HepG2 (cell line): ENCODE results near the gene FRS2. TPM values are rescaled to one million over a fixed set of nuclear protein-coding genes. Genes with fewer than 3 reads are reported as not detected.

Source experiments
- ATAC-seq: fragments of 200-7000 bp; cut with Tn5 transposase; 3 replicates; pipeline ENCODE4 v1.9.1; 2020; ENCODE audit warnings: mild to moderate bottlenecking, moderate library complexity
- BruUV-seq: library from RNA; stranded (reverse); fragments of 400-500 nt; replicated peaks from 2 replicates; lab custom pipeline; 2021; lab: Mats Ljungman, UMichigan
- CTCF ChIA-PET: fragments of 300-600 bp; formaldehyde crosslinking; extraction: SDS; loops from one replicate; lab custom pipeline; 2021; ENCODE audit warnings: low total read pairs, inconsistent platforms, low intra/inter-chr PET ratio; lab: Yijun Ruan, JAX
- POLR2A ChIA-PET: fragments of 350-600 bp; sonication (Branson Sonifier 250); formaldehyde crosslinking; loops from one replicate; lab custom pipeline; 2020; ENCODE audit warnings: antibody characterized with exemption, inconsistent platforms; lab: Yijun Ruan, JAX
- DNase-seq: peaks from one replicate; pipeline ENCODE4 v3.0.0-alpha.2; 2015; ENCODE audit warnings: low spot score
- FAIRE-seq: peaks from 3 replicates; lab custom pipeline; 2011; peaks lifted over from hg19 to GRCh38; lab: Jason Lieb, UNC
- H2AFZ ChIP-seq: one replicate; pipeline ENCODE4 v1.6.1; 2011; ENCODE audit warnings: low read length, inconsistent platforms
- H3K27ac ChIP-seq: fragments of 300-600 bp; 3 replicates; pipeline ENCODE4 v1.8.0; 2011; ENCODE audit warnings: mixed run types, mild to moderate bottlenecking, mixed read lengths, low read length, inconsistent platforms; ENCODE audit not compliant: insufficient read depth; ENCODE audit errors: extremely low read length
- H3K27me3 ChIP-seq, 2 experiments: fragments of 200-600 bp in 1 of 2; 2 replicates in 1 of 2; 3 replicates in 1 of 2; pipeline versions ENCODE4 v1.6.0 to v1.8.0; 2011; ENCODE audit warnings: low read length in 2 of 2, mild to moderate bottlenecking in 2 of 2, moderate library complexity in 2 of 2, inconsistent platforms in 1 of 2; ENCODE audit not compliant: insufficient read depth in 2 of 2, control insufficient read depth in 1 of 2
- H3K36me3 ChIP-seq, 2 experiments: fragments of 200-600 bp in 1 of 2; replicated peaks in 1 of 2; 2 replicates in 1 of 2; 3 replicates in 1 of 2; pipeline versions ENCODE4 v1.5.1 to v1.8.0; 2011; ENCODE audit warnings: low read length in 2 of 2, inconsistent platforms in 1 of 2; ENCODE audit not compliant: insufficient read depth in 2 of 2, control insufficient read depth in 1 of 2
- H3K4me1 ChIP-seq: 2 replicates; pipeline ENCODE4 v1.5.1; 2012; ENCODE audit warnings: low read length, inconsistent platforms; ENCODE audit not compliant: insufficient read depth
- H3K4me2 ChIP-seq: 2 replicates; pipeline ENCODE4 v1.6.0; 2011; ENCODE audit warnings: low read depth, low read length, inconsistent platforms
- H3K4me3 ChIP-seq, 3 experiments: fragments of 200-600 bp in 1 of 3; sonication (generic), shearing (Covaris generic) in 1 of 3; replicated peaks in 1 of 3; 2 replicates each; pipeline ENCODE4 v1.5.1; 2011 to 2016; ENCODE audit warnings: low read length in 3 of 3, inconsistent platforms in 2 of 3, low read depth in 2 of 3, mild to moderate bottlenecking in 2 of 3, control low read depth in 1 of 3, mixed read lengths in 1 of 3; ENCODE audit not compliant: insufficient read depth in 1 of 3
- H3K79me2 ChIP-seq: one replicate; pipeline ENCODE4 v1.6.1; 2011; ENCODE audit warnings: low read length, inconsistent platforms; ENCODE audit not compliant: insufficient read depth
- H3K9ac ChIP-seq: 2 replicates; pipeline ENCODE4 v1.6.0; 2011; ENCODE audit warnings: mild to moderate bottlenecking, low read depth, low read length, inconsistent platforms; ENCODE audit not compliant: insufficient read depth
- H3K9me3 ChIP-seq: 2 replicates; pipeline ENCODE4 v1.5.1; 2012; ENCODE audit warnings: mild to moderate bottlenecking, low read length
- H4K20me1 ChIP-seq: 2 replicates; pipeline ENCODE4 v1.6.0; 2011; ENCODE audit warnings: inconsistent platforms, mild to moderate bottlenecking, low read length, moderate library complexity; ENCODE audit not compliant: insufficient read depth
- BCL3 ChIP-seq: sonication (generic); formaldehyde crosslinking; IDR thresholded peaks from 2 replicates; pipeline ENCODE4 v1.5.1; 2020; ENCODE audit warnings: mild to moderate bottlenecking, missing genetic modification reagents, moderate library complexity
- CEBPB ChIP-seq: IDR thresholded peaks from 2 replicates; pipeline ENCODE4 v1.6.1; 2011; ENCODE audit warnings: low read depth, low read length, improper control_type of control experiment, borderline replicate concordance
- FOSL2 ChIP-seq: sonication (generic); formaldehyde crosslinking; IDR thresholded peaks from 2 replicates; pipeline ENCODE4 v1.4.0; 2020; ENCODE audit warnings: missing genetic modification reagents
- MTA1 ChIP-seq: sonication (generic); formaldehyde crosslinking; IDR thresholded peaks from 2 replicates; pipeline ENCODE4 v1.4.0; 2020; ENCODE audit warnings: missing genetic modification reagents, mild to moderate bottlenecking, borderline replicate concordance
- NBN ChIP-seq: fragments of 450-650 bp; conservative IDR thresholded peaks from 2 replicates; pipeline ENCODE4 v1.6.1; 2017
- SP140L ChIP-seq: sonication (generic); formaldehyde crosslinking; IDR thresholded peaks from 2 replicates; pipeline ENCODE4 v1.4.0; 2020; ENCODE audit warnings: missing genetic modification reagents, borderline replicate concordance
- THAP7 ChIP-seq: sonication (generic); formaldehyde crosslinking; IDR thresholded peaks from 2 replicates; pipeline ENCODE4 v1.8.1; 2023; ENCODE audit warnings: mild to moderate bottlenecking, missing genetic modification reagents
- ZNF251 ChIP-seq: sonication (generic); formaldehyde crosslinking; IDR thresholded peaks from 2 replicates; pipeline ENCODE4 v1.9.0; 2021; ENCODE audit warnings: mild to moderate bottlenecking, missing genetic modification reagents
- ZNF337 ChIP-seq: sonication (generic); formaldehyde crosslinking; IDR thresholded peaks from 2 replicates; pipeline ENCODE4 v1.5.1; 2020; ENCODE audit warnings: missing genetic modification reagents, low read depth, mild to moderate bottlenecking, borderline replicate concordance
- ZNF576 ChIP-seq: sonication (generic); formaldehyde crosslinking; IDR thresholded peaks from 2 replicates; pipeline ENCODE4 v1.4.0; 2020; ENCODE audit warnings: mild to moderate bottlenecking, missing genetic modification reagents
- WGBS: methylation state at CpG from one replicate; pipeline ENCODE4 v1.1.6; 2017; ENCODE audit warnings: low lambda C conversion rate; 5-methylcytosine and 5-hydroxymethylcytosine counted together
- in situ Hi-C: cut with HindIII; loops from 2 replicates; pipeline ENCODE4 v1.10.0; 2017; ENCODE audit warnings: low pct_unique_long_range_greater_than_20kb; ENCODE audit not compliant: extremely low pct_ligation_motif_present
- intact Hi-C: fragments of 100-400 bp; cut with micrococcal nuclease; formaldehyde crosslinking; loops from one replicate; pipeline ENCODE4 v1.10.0; 2022; ENCODE audit not compliant: unreplicated experiment
- polyA plus RNA-seq, 8 experiments: library from polyadenylated mRNA; depleted of rRNA in 3 of 8; stranded (reverse) in 7 of 8; unstranded in 1 of 8; fragments of >200 nt; fragmentation: Illumina TruSeq in 4 of 8; extraction: Trizol in 4 of 8; gene quantifications; 2 replicates each; pipeline versions ENCODE4 v1.2.1 to v1.2.3, GENCODE V29; 2011 to 2016; ENCODE audit warnings: low read depth in 4 of 8, missing spikeins in 1 of 8, mixed read lengths in 1 of 8; ENCODE audit not compliant: insufficient read depth in 1 of 8
- total RNA-seq, 5 experiments: library from RNA; depleted of rRNA; stranded (reverse); fragments of >200 nt; fragmentation: Illumina TruSeq; extraction: Trizol; gene quantifications; 2 replicates each; pipeline ENCODE4 v1.2.3, GENCODE V29; 2016; ENCODE audit warnings: low read depth in 1 of 5
- TF ChIP-seq, protein P1 (sequence below): sonication (generic); formaldehyde crosslinking; IDR thresholded peaks from 2 replicates; pipeline ENCODE4 v1.5.0; 2020; ENCODE audit warnings: mild to moderate bottlenecking, missing genetic modification reagents
- TF ChIP-seq, protein P2 (sequence below): sonication (generic); formaldehyde crosslinking; IDR thresholded peaks from 2 replicates; pipeline ENCODE4 v1.8.1; 2022; ENCODE audit warnings: low read depth, mild to moderate bottlenecking, missing genetic modification reagents

The FRS2 gene
- total and polyA plus RNA-seq, 2 of the 13 experiments (the other 11 are each of a cell fraction or from before 2014, with no cell fraction given), result 8.3 to 16.8 TPM

DNA sequence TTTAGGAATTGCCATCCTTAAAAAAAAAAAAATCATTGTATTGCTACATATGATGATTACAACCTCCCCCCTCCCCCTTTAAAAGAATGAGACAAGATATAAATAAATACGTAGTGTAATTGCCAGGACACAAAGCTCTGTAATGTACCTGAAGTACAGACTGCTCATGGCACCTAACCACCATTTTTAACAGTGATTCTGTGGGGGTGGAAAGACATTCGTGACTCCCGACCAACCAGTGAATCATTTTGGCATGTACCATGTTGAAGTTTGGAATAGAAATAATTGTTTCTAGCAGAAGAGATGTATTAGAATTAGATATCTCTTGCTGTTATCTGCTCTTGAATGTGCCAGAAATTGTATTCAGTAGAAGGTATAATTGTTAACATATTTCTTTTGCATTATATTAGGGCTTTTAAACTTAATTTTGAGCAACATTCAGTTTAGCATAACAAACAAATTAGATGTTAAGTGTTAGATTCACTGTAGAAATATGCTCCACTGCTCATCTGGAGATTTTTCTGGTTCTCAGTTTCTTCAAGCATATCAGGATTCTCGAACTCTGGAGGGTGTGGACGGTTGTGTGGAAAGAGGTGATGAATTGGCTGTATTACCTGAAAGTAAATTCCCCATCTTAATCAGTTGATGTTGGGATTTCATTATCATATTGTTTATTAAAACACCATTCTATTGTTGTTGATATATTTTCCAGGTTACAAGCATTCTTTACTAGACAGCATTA, 31.1 kb downstream of the FRS2 start (continued):
- TF ChIP-seq ZNF576, result no peak
- TF ChIP-seq, protein P1, sequence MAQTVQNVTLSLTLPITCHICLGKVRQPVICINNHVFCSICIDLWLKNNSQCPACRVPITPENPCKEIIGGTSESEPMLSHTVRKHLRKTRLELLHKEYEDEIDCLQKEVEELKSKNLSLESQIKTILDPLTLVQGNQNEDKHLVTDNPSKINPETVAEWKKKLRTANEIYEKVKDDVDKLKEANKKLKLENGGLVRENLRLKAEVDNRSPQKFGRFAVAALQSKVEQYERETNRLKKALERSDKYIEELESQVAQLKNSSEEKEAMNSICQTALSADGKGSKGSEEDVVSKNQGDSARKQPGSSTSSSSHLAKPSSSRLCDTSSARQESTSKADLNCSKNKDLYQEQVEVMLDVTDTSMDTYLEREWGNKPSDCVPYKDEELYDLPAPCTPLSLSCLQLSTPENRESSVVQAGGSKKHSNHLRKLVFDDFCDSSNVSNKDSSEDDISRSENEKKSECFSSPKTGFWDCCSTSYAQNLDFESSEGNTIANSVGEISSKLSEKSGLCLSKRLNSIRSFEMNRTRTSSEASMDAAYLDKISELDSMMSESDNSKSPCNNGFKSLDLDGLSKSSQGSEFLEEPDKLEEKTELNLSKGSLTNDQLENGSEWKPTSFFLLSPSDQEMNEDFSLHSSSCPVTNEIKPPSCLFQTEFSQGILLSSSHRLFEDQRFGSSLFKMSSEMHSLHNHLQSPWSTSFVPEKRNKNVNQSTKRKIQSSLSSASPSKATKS, result no peak
- TF ChIP-seq NBN, result no peak
- no peak for TF ChIP-seq THAP7 (CRISPR knock-in tag)
- no peak for TF ChIP-seq CEBPB
- TF ChIP-seq SP140L, result no peak
- TF ChIP-seq FOSL2 (CRISPR knock-in tag), result no peak

- DNase-seq, result no peak
- in situ Hi-C loops, result no loop called here
- no peaks in the 10 kb centered on the region for H3K27me3 ChIP-seq
- H3K9ac ChIP-seq, result no peak overlapping the region
- intact Hi-C loops, result no loop called here
- H3K4me3 ChIP-seq, result no peak overlapping the region
- peaks cover 92% of the 10 kb centered on the region for H3K79me2 ChIP-seq
- H3K27ac ChIP-seq, result no peak overlapping the region
- no peaks in the 10 kb centered on the region for H3K9me3 ChIP-seq
- no peaks in the 10 kb centered on the region for H3K4me1 ChIP-seq
- POLR2A ChIA-PET, result no interaction called here
- H3K4me2 ChIP-seq, result no peak overlapping the region
- CTCF ChIA-PET, result no interaction called here
- no peaks in the 10 kb centered on the region; a peak in 1 of 5 replicates for H3K36me3 ChIP-seq
- FAIRE-seq, result no peak
- H4K20me1 ChIP-seq, result peaks cover 6% of the 10 kb centered on the region; the same call in 1 of the 2 replicates
- over 99% methylated on average over 8 of the region's 8 CpGs for whole genome bisulfite sequencing
- no peak for ATAC-seq
- no TSS peak for BruUV-seq
- no peak overlapping the region for H2AFZ ChIP-seq
- TF ChIP-seq, protein P2, sequence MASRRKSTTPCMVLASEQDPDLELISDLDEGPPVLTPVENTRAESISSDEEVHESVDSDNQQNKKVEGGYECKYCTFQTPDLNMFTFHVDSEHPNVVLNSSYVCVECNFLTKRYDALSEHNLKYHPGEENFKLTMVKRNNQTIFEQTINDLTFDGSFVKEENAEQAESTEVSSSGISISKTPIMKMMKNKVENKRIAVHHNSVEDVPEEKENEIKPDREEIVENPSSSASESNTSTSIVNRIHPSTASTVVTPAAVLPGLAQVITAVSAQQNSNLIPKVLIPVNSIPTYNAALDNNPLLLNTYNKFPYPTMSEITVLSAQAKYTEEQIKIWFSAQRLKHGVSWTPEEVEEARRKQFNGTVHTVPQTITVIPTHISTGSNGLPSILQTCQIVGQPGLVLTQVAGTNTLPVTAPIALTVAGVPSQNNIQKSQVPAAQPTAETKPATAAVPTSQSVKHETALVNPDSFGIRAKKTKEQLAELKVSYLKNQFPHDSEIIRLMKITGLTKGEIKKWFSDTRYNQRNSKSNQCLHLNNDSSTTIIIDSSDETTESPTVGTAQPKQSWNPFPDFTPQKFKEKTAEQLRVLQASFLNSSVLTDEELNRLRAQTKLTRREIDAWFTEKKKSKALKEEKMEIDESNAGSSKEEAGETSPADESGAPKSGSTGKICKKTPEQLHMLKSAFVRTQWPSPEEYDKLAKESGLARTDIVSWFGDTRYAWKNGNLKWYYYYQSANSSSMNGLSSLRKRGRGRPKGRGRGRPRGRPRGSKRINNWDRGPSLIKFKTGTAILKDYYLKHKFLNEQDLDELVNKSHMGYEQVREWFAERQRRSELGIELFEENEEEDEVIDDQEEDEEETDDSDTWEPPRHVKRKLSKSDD (CRISPR knock-in tag), result no peak
- TF ChIP-seq ZNF251 (CRISPR knock-in tag) (no peak), ZNF337 (CRISPR knock-in tag) (no peak), MTA1 (CRISPR knock-in tag) (no peak), BCL3 (CRISPR knock-in tag) (no peak)
These were observed 32.3 kb downstream of the FRS2 start for GRCh38 chr12:69502345-69503081.
